GM19193 (cell line): ENCODE measurements around the gene KSR2.

ENCODE experiments used
- POLR2A ChIP-seq: IDR thresholded peaks from 4 replicates; pipeline ENCODE4 v1.6.1; 2011; ENCODE audit not compliant: insufficient read depth, insufficient read length; ENCODE audit errors: extremely low read depth

Gene KSR2

DNA sequence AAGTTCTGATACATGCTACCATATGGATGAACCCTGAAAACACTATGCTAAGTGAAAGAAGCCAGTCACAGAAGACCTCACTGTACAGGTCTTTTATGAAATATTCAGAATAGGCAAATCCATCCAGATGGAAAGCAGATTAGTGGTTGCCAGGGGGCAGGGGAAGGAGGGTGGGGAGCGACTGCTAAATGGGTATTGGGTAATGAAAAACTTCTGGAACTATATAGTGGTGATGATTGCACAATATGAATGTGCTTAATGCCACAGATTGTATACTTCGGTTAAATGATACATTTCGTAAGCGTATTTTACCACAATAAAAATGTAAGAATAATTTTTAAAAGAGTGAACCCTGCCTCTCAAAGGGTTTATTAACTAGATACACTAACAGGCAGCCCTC lies 11.8 kb upstream of the KSR2 start:
- no peak for TF ChIP-seq POLR2A

DNA sequence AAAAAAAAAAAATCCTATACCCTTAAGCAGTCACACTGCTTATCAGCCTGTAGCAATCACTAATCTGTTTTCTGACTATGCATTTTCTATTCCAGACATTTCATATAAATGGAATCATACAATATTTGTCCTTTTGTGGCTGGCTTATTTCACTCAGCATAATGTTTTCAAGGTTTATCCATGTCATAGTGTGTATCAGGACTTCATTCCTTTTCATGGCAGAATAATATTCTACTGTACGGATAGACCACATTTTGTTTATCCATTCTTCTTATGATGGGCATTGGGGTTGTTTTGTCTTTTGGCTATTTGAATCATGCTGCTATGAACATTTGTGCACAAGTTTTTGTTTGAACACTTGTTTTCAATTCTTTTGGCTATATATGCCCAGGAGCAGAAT lies 8.6 kb upstream of the KSR2 start:
- TF ChIP-seq POLR2A: no peak

DNA sequence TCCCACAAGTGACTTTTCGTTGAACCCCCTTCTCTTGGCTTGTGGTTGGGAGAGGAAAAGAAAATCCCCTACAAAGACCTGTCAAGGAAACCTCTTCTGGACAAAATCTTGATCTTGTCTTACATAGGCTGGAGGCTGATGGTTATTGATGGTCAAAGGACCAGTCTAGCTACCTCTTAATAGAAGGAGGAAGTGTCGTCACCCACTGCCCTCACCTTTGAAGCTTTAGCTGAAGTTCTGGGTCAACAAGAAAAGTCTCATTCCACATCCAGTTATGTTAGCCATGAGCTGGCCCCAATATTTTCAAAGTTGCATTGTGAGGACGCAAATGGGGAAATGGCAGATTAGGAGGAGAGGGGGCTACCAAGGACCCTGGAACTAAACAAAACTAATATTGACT lies 6.2 kb upstream of the KSR2 start:
- TF ChIP-seq POLR2A: no peak

DNA sequence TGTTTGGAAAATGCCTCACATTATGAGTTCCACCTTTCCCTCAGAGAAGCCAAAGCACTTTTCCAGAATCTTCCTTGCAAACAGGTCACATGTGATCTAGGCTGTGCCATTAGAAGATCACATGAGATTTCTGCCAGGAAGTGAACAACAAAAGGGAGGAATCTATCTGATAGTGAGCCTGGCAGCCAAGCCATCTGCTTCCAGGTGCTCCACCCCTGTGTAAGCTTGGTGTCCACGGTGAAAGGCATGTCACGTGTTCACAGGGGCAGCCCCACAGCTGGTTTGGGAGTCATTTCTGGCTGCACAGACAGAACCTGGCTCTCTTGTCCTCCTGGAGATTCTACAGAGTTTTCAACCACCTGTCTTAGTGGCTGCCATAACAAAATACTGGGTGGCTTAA lies 3.5 kb upstream of the KSR2 start:
- TF ChIP-seq POLR2A: no peak

GRCh38 chr12:117970334-117970733 lies 1.5 kb upstream of the KSR2 start:
- no peak for TF ChIP-seq POLR2A

- TF ChIP-seq POLR2A: no peak
Observed at GRCh38 chr12:117968151-117968789, 520 bp downstream of the KSR2 start.

- no peak for TF ChIP-seq POLR2A
Observed at GRCh38 chr12:117967512-117967911, 1.3 kb downstream of the KSR2 start.

DNA sequence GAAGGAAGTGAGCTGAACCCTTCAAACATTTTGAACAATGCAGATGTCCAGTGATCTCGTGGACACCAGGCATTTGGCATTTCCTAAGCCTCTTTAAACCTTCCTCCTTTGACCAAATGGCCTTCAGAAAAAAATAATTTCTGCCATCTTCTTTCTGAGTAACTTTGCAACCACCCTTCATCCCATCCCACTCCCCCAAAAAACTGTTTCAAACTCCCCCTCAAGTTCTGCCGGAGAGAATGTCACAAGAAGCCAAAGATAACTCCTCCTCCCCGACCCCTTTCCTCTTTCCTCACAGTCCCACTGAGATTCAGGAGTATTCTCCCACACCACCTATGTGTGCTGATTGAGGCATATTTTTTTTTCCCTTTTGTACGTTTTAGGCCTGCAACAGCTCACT lies 1.7 kb downstream of the KSR2 start:
- no peak for TF ChIP-seq POLR2A

DNA sequence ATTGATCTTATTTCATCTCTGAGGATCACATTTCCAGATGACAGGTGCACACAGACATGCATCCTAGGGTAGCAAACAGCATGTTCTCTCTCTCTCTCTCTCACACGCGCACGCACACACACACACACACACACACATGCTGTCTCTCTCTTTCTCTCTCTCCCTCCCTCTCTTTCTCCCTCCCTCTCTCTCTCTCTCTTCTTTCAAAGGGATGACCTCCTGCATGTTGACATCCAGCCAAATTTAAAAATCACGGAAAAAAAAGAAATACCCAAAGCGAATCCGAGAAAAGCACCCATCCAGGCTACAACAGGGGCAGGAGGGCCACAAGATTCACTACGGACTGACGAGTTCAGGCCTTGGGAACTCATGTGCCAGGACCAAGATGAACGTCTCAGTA lies 2.3 kb downstream of the KSR2 start:
- TF ChIP-seq POLR2A: no peak

- TF ChIP-seq POLR2A: no peak
Observed at GRCh38 chr12:117963836-117964235, 5.0 kb downstream of the KSR2 start.

- TF ChIP-seq POLR2A: no peak
Observed at GRCh38 chr12:117936722-117937484, 31.9 kb downstream of the KSR2 start.

DNA sequence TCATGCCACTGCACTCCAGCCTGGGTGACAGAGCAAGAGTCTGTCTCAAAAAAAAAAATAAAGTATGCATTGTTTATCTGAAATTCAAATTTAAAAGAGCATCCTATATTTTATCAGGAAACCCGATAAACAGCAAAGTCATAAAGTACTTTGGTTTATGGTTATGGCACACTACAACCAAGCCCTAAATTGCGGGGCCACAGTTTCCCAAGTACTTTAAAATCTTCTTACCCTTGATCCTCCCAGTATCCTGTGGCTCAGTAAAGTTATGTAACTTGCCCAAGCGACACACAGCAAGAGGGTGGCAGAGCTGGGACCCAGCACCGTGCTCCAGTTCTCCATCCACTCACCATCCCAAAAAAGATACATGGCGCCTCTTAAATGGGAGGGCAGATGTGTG lies 35.2 kb downstream of the KSR2 start:
- no peak for TF ChIP-seq POLR2A

DNA sequence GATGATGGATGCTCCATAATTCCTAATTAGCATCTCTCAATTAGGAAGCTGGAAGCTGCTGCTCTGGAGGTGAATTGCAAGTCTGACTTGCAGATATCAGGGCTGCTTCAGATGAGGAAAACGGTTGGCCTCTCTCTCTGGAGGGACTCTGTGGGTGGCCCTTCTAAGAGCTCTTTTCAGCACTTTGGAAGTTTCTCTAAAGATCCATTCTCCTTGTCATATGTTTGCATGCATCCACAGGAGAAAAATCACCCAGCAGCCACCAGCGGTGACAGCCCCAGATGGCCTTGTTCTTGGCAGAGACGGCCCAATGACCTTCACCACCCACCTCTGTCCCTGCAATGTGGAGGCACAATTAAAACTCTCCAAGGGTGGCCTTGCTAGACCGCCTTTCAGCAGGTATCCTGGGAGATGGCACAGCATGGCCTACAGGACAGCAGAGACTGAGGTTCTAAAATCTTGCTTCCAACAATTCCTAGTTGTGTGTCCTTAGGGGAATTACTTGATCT lies 42.3 kb downstream of the KSR2 start:
- TF ChIP-seq POLR2A: no peak

DNA sequence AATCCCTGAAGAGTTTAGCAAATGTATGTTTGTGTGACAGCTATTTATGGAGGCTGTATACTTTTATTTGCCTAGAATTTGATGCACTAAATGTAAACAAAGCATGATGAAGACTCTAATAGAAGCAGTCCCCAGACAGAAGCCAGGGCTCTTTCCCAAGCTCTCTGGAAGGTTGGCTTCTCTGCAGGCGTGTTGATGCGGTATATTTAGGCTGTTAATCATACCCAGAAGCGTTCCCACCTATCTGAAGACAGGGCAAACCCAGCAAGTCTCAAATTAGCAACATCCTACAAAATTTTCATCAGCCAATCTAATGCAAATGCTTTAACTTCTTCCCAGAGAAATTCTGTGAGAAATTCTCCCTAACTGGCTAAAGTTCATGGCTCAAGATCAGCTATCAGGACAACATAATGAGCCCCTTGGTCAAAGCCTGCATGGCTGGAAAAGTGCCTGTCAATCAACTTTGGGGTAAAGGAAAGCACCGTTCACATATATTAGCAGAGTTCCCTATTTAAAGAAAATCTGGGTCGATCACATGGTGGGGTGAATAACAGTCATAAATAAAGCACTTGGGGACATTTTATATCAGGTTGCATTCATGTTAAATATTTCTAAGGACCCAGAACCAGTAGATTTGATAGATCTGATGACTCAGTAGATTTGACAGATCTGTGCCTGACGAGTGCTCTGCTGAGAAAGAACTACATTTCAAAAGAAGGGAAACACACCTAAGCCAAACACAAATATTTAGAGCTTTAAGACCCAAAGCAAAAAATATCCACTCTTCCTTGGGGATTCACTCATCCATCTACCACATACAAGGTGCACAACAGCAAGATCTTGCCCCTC lies 46.6 kb downstream of the KSR2 start:
- no peak for TF ChIP-seq POLR2A

DNA sequence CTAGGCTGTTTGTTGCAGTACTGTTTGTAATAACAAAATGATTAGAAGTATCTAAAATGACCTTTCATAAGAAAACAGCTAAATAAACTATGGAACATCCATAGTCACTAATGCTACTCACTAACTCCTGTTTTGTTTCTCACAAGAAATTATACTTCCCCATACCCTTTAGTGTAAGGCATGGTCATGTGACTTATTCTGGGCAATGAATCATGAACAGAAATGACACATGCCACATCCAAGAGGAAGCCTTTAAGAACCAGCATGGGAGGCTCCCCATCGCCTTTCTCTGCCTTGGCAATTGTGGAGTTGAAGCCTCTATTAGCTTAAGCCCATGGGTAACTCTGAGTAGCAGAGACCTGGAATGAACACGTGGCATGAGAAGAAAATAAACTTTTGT lies 49.3 kb downstream of the KSR2 start:
- TF ChIP-seq POLR2A: no peak
